Measurements from ENCODE around the gene LCN15. TPM values are rescaled to one million over a fixed set of nuclear protein-coding genes. Genes with fewer than 3 reads are reported as not detected.

LCN15 gene
- total and polyA plus RNA-seq, 2 of the 13 experiments (the other 11 are each of a cell fraction or from before 2014, with no cell fraction given), result 1.3 to 53.7 TPM

DNA sequence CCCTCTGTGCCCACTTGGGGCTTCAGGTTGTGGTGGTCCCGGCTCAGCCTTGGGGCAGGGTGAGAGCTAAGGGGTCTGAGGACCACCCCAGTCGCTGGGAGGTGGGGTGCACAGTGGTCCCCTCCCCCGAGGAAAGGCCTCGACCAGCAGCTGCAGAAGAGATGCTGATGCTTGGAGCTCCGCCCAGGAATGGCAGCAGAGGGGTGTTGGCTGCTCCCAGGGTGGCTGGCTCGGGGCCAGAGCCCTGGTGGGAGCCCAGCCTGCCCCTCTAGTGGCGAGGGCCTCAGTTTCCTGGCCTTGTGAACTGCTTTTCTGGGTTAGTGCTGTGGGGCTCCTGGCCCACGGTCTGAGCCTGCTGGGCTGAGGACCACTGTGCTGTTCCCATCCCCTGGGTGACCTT, 50.8 kb downstream of the LCN15 start (continued):
- TF ChIP-seq, protein P1, sequence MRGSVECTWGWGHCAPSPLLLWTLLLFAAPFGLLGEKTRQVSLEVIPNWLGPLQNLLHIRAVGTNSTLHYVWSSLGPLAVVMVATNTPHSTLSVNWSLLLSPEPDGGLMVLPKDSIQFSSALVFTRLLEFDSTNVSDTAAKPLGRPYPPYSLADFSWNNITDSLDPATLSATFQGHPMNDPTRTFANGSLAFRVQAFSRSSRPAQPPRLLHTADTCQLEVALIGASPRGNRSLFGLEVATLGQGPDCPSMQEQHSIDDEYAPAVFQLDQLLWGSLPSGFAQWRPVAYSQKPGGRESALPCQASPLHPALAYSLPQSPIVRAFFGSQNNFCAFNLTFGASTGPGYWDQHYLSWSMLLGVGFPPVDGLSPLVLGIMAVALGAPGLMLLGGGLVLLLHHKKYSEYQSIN (CRISPR knock-in tag; IDR thresholded peaks at IDR 0.05; ENCODE audit: borderline replicate concordance), result no peak
- TF ChIP-seq, protein P2, sequence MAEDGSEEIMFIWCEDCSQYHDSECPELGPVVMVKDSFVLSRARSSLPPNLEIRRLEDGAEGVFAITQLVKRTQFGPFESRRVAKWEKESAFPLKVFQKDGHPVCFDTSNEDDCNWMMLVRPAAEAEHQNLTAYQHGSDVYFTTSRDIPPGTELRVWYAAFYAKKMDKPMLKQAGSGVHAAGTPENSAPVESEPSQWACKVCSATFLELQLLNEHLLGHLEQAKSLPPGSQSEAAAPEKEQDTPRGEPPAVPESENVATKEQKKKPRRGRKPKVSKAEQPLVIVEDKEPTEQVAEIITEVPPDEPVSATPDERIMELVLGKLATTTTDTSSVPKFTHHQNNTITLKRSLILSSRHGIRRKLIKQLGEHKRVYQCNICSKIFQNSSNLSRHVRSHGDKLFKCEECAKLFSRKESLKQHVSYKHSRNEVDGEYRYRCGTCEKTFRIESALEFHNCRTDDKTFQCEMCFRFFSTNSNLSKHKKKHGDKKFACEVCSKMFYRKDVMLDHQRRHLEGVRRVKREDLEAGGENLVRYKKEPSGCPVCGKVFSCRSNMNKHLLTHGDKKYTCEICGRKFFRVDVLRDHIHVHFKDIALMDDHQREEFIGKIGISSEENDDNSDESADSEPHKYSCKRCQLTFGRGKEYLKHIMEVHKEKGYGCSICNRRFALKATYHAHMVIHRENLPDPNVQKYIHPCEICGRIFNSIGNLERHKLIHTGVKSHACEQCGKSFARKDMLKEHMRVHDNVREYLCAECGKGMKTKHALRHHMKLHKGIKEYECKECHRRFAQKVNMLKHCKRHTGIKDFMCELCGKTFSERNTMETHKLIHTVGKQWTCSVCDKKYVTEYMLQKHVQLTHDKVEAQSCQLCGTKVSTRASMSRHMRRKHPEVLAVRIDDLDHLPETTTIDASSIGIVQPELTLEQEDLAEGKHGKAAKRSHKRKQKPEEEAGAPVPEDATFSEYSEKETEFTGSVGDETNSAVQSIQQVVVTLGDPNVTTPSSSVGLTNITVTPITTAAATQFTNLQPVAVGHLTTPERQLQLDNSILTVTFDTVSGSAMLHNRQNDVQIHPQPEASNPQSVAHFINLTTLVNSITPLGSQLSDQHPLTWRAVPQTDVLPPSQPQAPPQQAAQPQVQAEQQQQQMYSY (CRISPR knock-in tag; IDR thresholded peaks at IDR 0.05), result no peak
- TF ChIP-seq ZNF263 (CRISPR knock-in tag; IDR thresholded peaks at IDR 0.05) (no peak), GLI4 (CRISPR knock-in tag; IDR thresholded peaks at IDR 0.05; ENCODE audit: borderline replicate concordance) (no peak), ZFP90 (CRISPR knock-in tag; IDR thresholded peaks at IDR 0.05; ENCODE audit: borderline replicate concordance) (no peak), ZNF256 (CRISPR knock-in tag; conservative IDR thresholded peaks at IDR 0.05) (no peak), ZFYVE20 (CRISPR knock-in tag; IDR thresholded peaks at IDR 0.05; ENCODE audit: borderline replicate concordance, low read depth) (no peak), FOXO1 (CRISPR knock-in tag; IDR thresholded peaks at IDR 0.05) (no peak), ZMYM3 (CRISPR knock-in tag; IDR thresholded peaks at IDR 0.05) (no peak)
- TF ChIP-seq, protein P3, sequence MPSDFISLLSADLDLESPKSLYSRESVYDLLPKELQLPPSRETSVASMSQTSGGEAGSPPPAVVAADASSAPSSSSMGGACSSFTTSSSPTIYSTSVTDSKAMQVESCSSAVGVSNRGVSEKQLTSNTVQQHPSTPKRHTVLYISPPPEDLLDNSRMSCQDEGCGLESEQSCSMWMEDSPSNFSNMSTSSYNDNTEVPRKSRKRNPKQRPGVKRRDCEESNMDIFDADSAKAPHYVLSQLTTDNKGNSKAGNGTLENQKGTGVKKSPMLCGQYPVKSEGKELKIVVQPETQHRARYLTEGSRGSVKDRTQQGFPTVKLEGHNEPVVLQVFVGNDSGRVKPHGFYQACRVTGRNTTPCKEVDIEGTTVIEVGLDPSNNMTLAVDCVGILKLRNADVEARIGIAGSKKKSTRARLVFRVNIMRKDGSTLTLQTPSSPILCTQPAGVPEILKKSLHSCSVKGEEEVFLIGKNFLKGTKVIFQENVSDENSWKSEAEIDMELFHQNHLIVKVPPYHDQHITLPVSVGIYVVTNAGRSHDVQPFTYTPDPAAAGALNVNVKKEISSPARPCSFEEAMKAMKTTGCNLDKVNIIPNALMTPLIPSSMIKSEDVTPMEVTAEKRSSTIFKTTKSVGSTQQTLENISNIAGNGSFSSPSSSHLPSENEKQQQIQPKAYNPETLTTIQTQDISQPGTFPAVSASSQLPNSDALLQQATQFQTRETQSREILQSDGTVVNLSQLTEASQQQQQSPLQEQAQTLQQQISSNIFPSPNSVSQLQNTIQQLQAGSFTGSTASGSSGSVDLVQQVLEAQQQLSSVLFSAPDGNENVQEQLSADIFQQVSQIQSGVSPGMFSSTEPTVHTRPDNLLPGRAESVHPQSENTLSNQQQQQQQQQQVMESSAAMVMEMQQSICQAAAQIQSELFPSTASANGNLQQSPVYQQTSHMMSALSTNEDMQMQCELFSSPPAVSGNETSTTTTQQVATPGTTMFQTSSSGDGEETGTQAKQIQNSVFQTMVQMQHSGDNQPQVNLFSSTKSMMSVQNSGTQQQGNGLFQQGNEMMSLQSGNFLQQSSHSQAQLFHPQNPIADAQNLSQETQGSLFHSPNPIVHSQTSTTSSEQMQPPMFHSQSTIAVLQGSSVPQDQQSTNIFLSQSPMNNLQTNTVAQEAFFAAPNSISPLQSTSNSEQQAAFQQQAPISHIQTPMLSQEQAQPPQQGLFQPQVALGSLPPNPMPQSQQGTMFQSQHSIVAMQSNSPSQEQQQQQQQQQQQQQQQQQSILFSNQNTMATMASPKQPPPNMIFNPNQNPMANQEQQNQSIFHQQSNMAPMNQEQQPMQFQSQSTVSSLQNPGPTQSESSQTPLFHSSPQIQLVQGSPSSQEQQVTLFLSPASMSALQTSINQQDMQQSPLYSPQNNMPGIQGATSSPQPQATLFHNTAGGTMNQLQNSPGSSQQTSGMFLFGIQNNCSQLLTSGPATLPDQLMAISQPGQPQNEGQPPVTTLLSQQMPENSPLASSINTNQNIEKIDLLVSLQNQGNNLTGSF (CRISPR knock-in tag; IDR thresholded peaks at IDR 0.05), result no peak
- TF ChIP-seq, protein P4, sequence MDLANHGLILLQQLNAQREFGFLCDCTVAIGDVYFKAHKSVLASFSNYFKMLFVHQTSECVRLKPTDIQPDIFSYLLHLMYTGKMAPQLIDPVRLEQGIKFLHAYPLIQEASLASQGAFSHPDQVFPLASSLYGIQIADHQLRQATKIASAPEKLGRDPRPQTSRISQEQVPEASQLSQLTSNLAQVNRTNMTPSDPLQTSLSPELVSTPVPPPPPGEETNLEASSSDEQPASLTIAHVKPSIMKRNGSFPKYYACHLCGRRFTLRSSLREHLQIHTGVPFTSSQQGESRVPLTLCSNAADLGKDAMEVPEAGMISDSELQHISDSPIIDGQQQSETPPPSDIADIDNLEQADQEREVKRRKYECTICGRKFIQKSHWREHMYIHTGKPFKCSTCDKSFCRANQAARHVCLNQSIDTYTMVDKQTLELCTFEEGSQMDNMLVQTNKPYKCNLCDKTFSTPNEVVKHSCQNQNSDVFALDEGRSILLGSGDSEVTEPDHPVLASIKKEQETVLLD (CRISPR knock-in tag; IDR thresholded peaks at IDR 0.05; ENCODE audit: low read depth), result no peak
